HG02610 (cell line): ENCODE results near the gene KIAA0586.
"Not testable (repeated sequence)": the region's sequence is repeated elsewhere in the genome, so short reads cannot be mapped to it uniquely, and the experiment has no call there.

ENCODE experiments used
- ATAC-seq: cut with Tn5 transposase; IDR thresholded peaks from one replicate; pipeline ENCODE4 v1.9.1; 2021; ENCODE audit warnings: mild to moderate bottlenecking, moderate library complexity; ENCODE audit not compliant: unreplicated experiment

The KIAA0586 gene

GRCh38 chr14:58463147-58463546 lies 35.6 kb downstream of the KIAA0586 start:
- no peak for ATAC-seq

GRCh38 chr14:58464652-58465051 lies 37.1 kb downstream of the KIAA0586 start:
- no peak for ATAC-seq

- no peak for ATAC-seq
These were observed 37.9 kb downstream of the KIAA0586 start for GRCh38 chr14:58465421-58465820.

GRCh38 chr14:58466459-58466858 lies 38.9 kb downstream of the KIAA0586 start:
- no peak for ATAC-seq

GRCh38 chr14:58467575-58467974 lies 40.1 kb downstream of the KIAA0586 start:
- no peak for ATAC-seq

GRCh38 chr14:58469309-58469708 lies 41.8 kb downstream of the KIAA0586 start:
- no peak for ATAC-seq

- ATAC-seq = no peak
These were observed 48.8 kb downstream of the KIAA0586 start for GRCh38 chr14:58476320-58476719.

GRCh38 chr14:58477653-58478052 lies 50.1 kb downstream of the KIAA0586 start:
- ATAC-seq = no peak

GRCh38 chr14:58478329-58478728 lies 50.8 kb downstream of the KIAA0586 start:
- not testable (repeated sequence) for ATAC-seq

GRCh38 chr14:58479975-58480374 lies 52.5 kb downstream of the KIAA0586 start:
- ATAC-seq = no peak

GRCh38 chr14:58484176-58484575 lies 56.7 kb downstream of the KIAA0586 start:
- ATAC-seq = no peak

GRCh38 chr14:58488550-58488949 lies 61.0 kb downstream of the KIAA0586 start:
- peak; percentile 60 for ATAC-seq

- ATAC-seq = no peak
These were observed 64.1 kb downstream of the KIAA0586 start for GRCh38 chr14:58491593-58491992.

- no peak for ATAC-seq
These were observed 64.5 kb downstream of the KIAA0586 start for GRCh38 chr14:58492044-58492443.

GRCh38 chr14:58501214-58501816 lies 73.8 kb downstream of the KIAA0586 start:
- ATAC-seq = peak; percentile 75

- ATAC-seq = no peak
These were observed 85.8 kb downstream of the KIAA0586 start for GRCh38 chr14:58513272-58513671.

- ATAC-seq = no peak
These were observed 90.1 kb downstream of the KIAA0586 start for GRCh38 chr14:58517592-58517991.

- ATAC-seq = not testable (repeated sequence)
These were observed 98.2 kb downstream of the KIAA0586 start for GRCh38 chr14:58525691-58526090.

- no peak for ATAC-seq
These were observed 105.9 kb downstream of the KIAA0586 start for GRCh38 chr14:58533446-58533845.

- ATAC-seq = no peak
These were observed 107.5 kb downstream of the KIAA0586 start for GRCh38 chr14:58535044-58535443.

- ATAC-seq = no peak
These were observed 109.5 kb downstream of the KIAA0586 start for GRCh38 chr14:58537004-58537403.

GRCh38 chr14:58540749-58541632 lies 113.5 kb downstream of the KIAA0586 start:
- no peak for ATAC-seq
